ENCODE results near the gene FBN1.

GRCh38 chr15:48498828-48499227, 146.7 kb downstream of the FBN1 start:
- TF ChIP-seq CREB5 (CRISPR knock-in tag; IDR thresholded peaks at IDR 0.05; ENCODE audit: low read depth) = no peak
- TF ChIP-seq ZC3H10 (CRISPR knock-in tag; IDR thresholded peaks at IDR 0.05) = no peak
- no peak for TF ChIP-seq TOX (CRISPR knock-in tag; IDR thresholded peaks at IDR 0.05; ENCODE audit: borderline replicate concordance)
- TF ChIP-seq ZFP30 (CRISPR knock-in tag; IDR thresholded peaks at IDR 0.05) = no peak
- TF ChIP-seq ZFP3 (CRISPR knock-in tag; IDR thresholded peaks at IDR 0.05) = no peak
